ENCODE measurements around the gene PID1. TPM values are rescaled to one million over a fixed set of nuclear protein-coding genes. Genes with fewer than 3 reads are reported as not detected.

The PID1 gene
- total RNA-seq, 1 experiment from 2014 or later, result 0.31 TPM

GRCh38 chr2:229202646-229203045 is 68.4 kb downstream of the PID1 start:
- Mint-ChIP-seq H3K4me3 (ENCODE audit: low read depth, unreplicated experiment) (no peak overlapping the region), H3K36me3 (ENCODE audit: insufficient read depth, unreplicated experiment) (no peaks in the 10 kb centered on the region), H3K4me1 (ENCODE audit: low read depth, unreplicated experiment) (no peaks in the 10 kb centered on the region), H3K27ac (ENCODE audit: unreplicated experiment) (no peak overlapping the region), H3K9me3 (ENCODE audit: low read depth, unreplicated experiment) (peaks cover 9% of the 10 kb centered on the region), H3K27me3 (ENCODE audit: unreplicated experiment) (no peaks in the 10 kb centered on the region)
- intact Hi-C loops (cut with micrococcal nuclease; ENCODE audit: unreplicated experiment), result no loop called here
- TF ChIP-seq, protein P1, sequence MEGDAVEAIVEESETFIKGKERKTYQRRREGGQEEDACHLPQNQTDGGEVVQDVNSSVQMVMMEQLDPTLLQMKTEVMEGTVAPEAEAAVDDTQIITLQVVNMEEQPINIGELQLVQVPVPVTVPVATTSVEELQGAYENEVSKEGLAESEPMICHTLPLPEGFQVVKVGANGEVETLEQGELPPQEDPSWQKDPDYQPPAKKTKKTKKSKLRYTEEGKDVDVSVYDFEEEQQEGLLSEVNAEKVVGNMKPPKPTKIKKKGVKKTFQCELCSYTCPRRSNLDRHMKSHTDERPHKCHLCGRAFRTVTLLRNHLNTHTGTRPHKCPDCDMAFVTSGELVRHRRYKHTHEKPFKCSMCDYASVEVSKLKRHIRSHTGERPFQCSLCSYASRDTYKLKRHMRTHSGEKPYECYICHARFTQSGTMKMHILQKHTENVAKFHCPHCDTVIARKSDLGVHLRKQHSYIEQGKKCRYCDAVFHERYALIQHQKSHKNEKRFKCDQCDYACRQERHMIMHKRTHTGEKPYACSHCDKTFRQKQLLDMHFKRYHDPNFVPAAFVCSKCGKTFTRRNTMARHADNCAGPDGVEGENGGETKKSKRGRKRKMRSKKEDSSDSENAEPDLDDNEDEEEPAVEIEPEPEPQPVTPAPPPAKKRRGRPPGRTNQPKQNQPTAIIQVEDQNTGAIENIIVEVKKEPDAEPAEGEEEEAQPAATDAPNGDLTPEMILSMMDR (IDR thresholded peaks at IDR 0.05; ENCODE audit: unreplicated experiment), result no peak
- CTCF ChIA-PET, result no interaction called here
- DNase-seq, result no peak
- no TSS peak for BruUV-seq (replicated peaks)

- no TSS peak for BruUV-seq (replicated peaks)
- no peaks in the 10 kb centered on the region for H3K27me3 Mint-ChIP-seq (ENCODE audit: unreplicated experiment)
- CTCF ChIA-PET, result no interaction called here
- TF ChIP-seq, protein P1 (IDR thresholded peaks at IDR 0.05; ENCODE audit: unreplicated experiment), result no peak
- H3K9me3 Mint-ChIP-seq (ENCODE audit: low read depth, unreplicated experiment), result peaks cover 9% of the 10 kb centered on the region
- DNase-seq, result no peak
- H3K4me1 Mint-ChIP-seq (ENCODE audit: low read depth, unreplicated experiment), result no peaks in the 10 kb centered on the region
- H3K27ac Mint-ChIP-seq (ENCODE audit: unreplicated experiment), result no peak overlapping the region
- H3K4me3 Mint-ChIP-seq (ENCODE audit: low read depth, unreplicated experiment), result no peak overlapping the region
- no peaks in the 10 kb centered on the region for H3K36me3 Mint-ChIP-seq (ENCODE audit: insufficient read depth, unreplicated experiment)
- intact Hi-C loops (cut with micrococcal nuclease; ENCODE audit: unreplicated experiment), result no loop called here
Observed at GRCh38 chr2:229201521-229201920, 69.6 kb downstream of the PID1 start.

GRCh38 chr2:229199267-229199666 is 71.8 kb downstream of the PID1 start:
- Mint-ChIP-seq H3K9me3 (ENCODE audit: low read depth, unreplicated experiment) (peaks cover 5% of the 10 kb centered on the region), H3K27ac (ENCODE audit: unreplicated experiment) (no peak overlapping the region), H3K36me3 (ENCODE audit: insufficient read depth, unreplicated experiment) (no peaks in the 10 kb centered on the region), H3K27me3 (ENCODE audit: unreplicated experiment) (no peaks in the 10 kb centered on the region), H3K4me1 (ENCODE audit: low read depth, unreplicated experiment) (no peaks in the 10 kb centered on the region), H3K4me3 (ENCODE audit: low read depth, unreplicated experiment) (no peak overlapping the region)
- no peak for DNase-seq
- BruUV-seq (replicated peaks), result no TSS peak
- intact Hi-C loops (cut with micrococcal nuclease; ENCODE audit: unreplicated experiment), result no loop called here
- TF ChIP-seq, protein P1 (IDR thresholded peaks at IDR 0.05; ENCODE audit: unreplicated experiment), result no peak
- CTCF ChIA-PET, result no interaction called here

- CTCF ChIA-PET, result no interaction called here
- intact Hi-C loops (cut with micrococcal nuclease; ENCODE audit: unreplicated experiment), result no loop called here
- Mint-ChIP-seq H3K36me3 (ENCODE audit: insufficient read depth, unreplicated experiment) (no peaks in the 10 kb centered on the region), H3K4me3 (ENCODE audit: low read depth, unreplicated experiment) (no peak overlapping the region), H3K9me3 (ENCODE audit: low read depth, unreplicated experiment) (peaks cover 5% of the 10 kb centered on the region), H3K4me1 (ENCODE audit: low read depth, unreplicated experiment) (no peaks in the 10 kb centered on the region), H3K27me3 (ENCODE audit: unreplicated experiment) (no peaks in the 10 kb centered on the region), H3K27ac (ENCODE audit: unreplicated experiment) (no peak overlapping the region)
- no peak for DNase-seq
- no TSS peak for BruUV-seq (replicated peaks)
- TF ChIP-seq, protein P1 (IDR thresholded peaks at IDR 0.05; ENCODE audit: unreplicated experiment), result no peak
Observed at GRCh38 chr2:229196448-229196847, 74.6 kb downstream of the PID1 start.

Data from Calu3 (cell line).